Measurements from ENCODE around the gene SPSB3. TPM values are rescaled to one million over a fixed set of nuclear protein-coding genes. Genes with fewer than 3 reads are reported as not detected.

The SPSB3 gene
- total RNA-seq, 1 donor from 2014 or later, result 52.9 TPM

- no peaks in the 10 kb centered on the region for H3K9me3 Mint-ChIP-seq (ENCODE audit: unreplicated experiment)
- TF ChIP-seq, protein P1, sequence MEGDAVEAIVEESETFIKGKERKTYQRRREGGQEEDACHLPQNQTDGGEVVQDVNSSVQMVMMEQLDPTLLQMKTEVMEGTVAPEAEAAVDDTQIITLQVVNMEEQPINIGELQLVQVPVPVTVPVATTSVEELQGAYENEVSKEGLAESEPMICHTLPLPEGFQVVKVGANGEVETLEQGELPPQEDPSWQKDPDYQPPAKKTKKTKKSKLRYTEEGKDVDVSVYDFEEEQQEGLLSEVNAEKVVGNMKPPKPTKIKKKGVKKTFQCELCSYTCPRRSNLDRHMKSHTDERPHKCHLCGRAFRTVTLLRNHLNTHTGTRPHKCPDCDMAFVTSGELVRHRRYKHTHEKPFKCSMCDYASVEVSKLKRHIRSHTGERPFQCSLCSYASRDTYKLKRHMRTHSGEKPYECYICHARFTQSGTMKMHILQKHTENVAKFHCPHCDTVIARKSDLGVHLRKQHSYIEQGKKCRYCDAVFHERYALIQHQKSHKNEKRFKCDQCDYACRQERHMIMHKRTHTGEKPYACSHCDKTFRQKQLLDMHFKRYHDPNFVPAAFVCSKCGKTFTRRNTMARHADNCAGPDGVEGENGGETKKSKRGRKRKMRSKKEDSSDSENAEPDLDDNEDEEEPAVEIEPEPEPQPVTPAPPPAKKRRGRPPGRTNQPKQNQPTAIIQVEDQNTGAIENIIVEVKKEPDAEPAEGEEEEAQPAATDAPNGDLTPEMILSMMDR (IDR thresholded peaks at IDR 0.05; ENCODE audit: unreplicated experiment), result no peak
Observed at GRCh38 chr16:1761751-1762150, 20.6 kb downstream of the SPSB3 start.

GRCh38 chr16:1760911-1761310 lies 21.5 kb downstream of the SPSB3 start:
- no peaks in the 10 kb centered on the region for H3K9me3 Mint-ChIP-seq (ENCODE audit: unreplicated experiment)
- no peak overlapping the region for H3K27ac Mint-ChIP-seq (ENCODE audit: unreplicated experiment)
- H3K36me3 Mint-ChIP-seq (ENCODE audit: low read depth, unreplicated experiment), result peaks cover 23% of the 10 kb centered on the region
- peaks cover 1% of the 10 kb centered on the region for H3K4me1 Mint-ChIP-seq (ENCODE audit: unreplicated experiment)
- peaks cover 10% of the 10 kb centered on the region for H3K27me3 Mint-ChIP-seq (ENCODE audit: unreplicated experiment)
- TF ChIP-seq, protein P1 (IDR thresholded peaks at IDR 0.05; ENCODE audit: unreplicated experiment), result no peak
- DNase-seq (ENCODE audit: low spot score), result no peak
- H3K4me3 Mint-ChIP-seq (ENCODE audit: unreplicated experiment), result peak overlapping the region; percentile 48

More at GRCh38 chr16:1761751-1762150, 20.6 kb downstream of the SPSB3 start:
- peaks cover 13% of the 10 kb centered on the region for H3K27me3 Mint-ChIP-seq (ENCODE audit: unreplicated experiment)
- no peaks in the 10 kb centered on the region for H3K4me1 Mint-ChIP-seq (ENCODE audit: unreplicated experiment)
- no peak for DNase-seq (ENCODE audit: low spot score)
- H3K36me3 Mint-ChIP-seq (ENCODE audit: low read depth, unreplicated experiment), result peaks cover 22% of the 10 kb centered on the region
- no peak overlapping the region for H3K4me3 Mint-ChIP-seq (ENCODE audit: unreplicated experiment)
- H3K27ac Mint-ChIP-seq (ENCODE audit: unreplicated experiment), result no peak overlapping the region

DNA sequence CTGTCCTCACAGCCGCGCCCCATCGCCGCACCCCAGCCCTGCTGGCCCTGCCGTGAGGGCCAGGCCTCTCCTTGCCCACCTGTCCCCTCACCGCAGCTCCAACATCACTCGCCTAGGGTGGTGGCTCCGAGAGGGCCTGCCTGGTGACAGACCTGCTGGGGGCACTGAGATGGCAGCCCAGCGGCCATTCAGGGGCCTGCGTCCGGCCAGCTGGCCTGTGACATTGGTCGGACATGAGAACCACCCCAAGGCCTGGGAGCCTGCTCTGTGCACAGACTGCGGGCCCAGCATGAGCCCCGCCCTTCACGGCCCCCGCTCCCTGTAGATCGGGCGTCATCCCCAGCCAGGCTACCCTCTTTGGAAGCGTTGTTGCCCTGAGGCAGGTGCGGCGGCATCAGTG lies 22.9 kb downstream of the SPSB3 start:
- H3K27ac Mint-ChIP-seq (ENCODE audit: unreplicated experiment), result no peak overlapping the region
- peaks cover 23% of the 10 kb centered on the region for H3K36me3 Mint-ChIP-seq (ENCODE audit: low read depth, unreplicated experiment)
- no peak overlapping the region for H3K4me3 Mint-ChIP-seq (ENCODE audit: unreplicated experiment)
- TF ChIP-seq, protein P1 (IDR thresholded peaks at IDR 0.05; ENCODE audit: unreplicated experiment), result no peak
- H3K4me1 Mint-ChIP-seq (ENCODE audit: unreplicated experiment), result peaks cover 2% of the 10 kb centered on the region
- H3K9me3 Mint-ChIP-seq (ENCODE audit: unreplicated experiment), result no peaks in the 10 kb centered on the region
- no peak for DNase-seq (ENCODE audit: low spot score)
- peaks cover 15% of the 10 kb centered on the region for H3K27me3 Mint-ChIP-seq (ENCODE audit: unreplicated experiment)

DNA sequence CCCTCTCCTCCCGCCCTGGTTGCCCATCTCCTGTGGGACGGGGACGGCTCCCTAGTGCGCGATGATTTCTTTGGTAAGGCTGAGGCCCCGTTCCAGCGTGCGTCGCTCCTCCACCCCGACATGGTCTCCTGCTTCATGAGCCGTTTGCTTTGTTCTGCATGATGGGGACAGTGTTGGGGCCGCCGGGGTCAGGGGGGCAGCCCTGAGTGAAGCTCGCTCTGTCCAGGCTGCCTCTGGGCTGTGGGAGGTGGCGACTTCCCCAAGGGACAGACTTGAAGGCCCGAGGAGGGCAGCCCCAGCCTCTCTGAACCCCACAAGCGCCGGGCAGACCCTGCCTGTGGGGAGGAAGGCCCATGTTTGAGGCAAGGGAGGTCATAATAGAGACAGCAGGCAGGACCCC lies 23.4 kb downstream of the SPSB3 start:
- H3K4me1 Mint-ChIP-seq (ENCODE audit: unreplicated experiment), result peaks cover 2% of the 10 kb centered on the region
- no peak for DNase-seq (ENCODE audit: low spot score)
- TF ChIP-seq, protein P1 (IDR thresholded peaks at IDR 0.05; ENCODE audit: unreplicated experiment), result no peak
- H3K36me3 Mint-ChIP-seq (ENCODE audit: low read depth, unreplicated experiment), result peaks cover 26% of the 10 kb centered on the region
- no peak overlapping the region for H3K27ac Mint-ChIP-seq (ENCODE audit: unreplicated experiment)
- H3K4me3 Mint-ChIP-seq (ENCODE audit: unreplicated experiment), result no peak overlapping the region
- H3K27me3 Mint-ChIP-seq (ENCODE audit: unreplicated experiment), result peaks cover 15% of the 10 kb centered on the region
- no peaks in the 10 kb centered on the region for H3K9me3 Mint-ChIP-seq (ENCODE audit: unreplicated experiment)

GRCh38 chr16:1757714-1758461 lies 24.5 kb downstream of the SPSB3 start:
- H3K9me3 Mint-ChIP-seq (ENCODE audit: unreplicated experiment), result no peaks in the 10 kb centered on the region
- no peak overlapping the region for H3K27ac Mint-ChIP-seq (ENCODE audit: unreplicated experiment)
- H3K4me3 Mint-ChIP-seq (ENCODE audit: unreplicated experiment), result no peak overlapping the region
- DNase-seq (ENCODE audit: low spot score), result no peak
- H3K27me3 Mint-ChIP-seq (ENCODE audit: unreplicated experiment), result peaks cover 15% of the 10 kb centered on the region
- H3K36me3 Mint-ChIP-seq (ENCODE audit: low read depth, unreplicated experiment), result peaks cover 28% of the 10 kb centered on the region
- H3K4me1 Mint-ChIP-seq (ENCODE audit: unreplicated experiment), result peaks cover 2% of the 10 kb centered on the region
- TF ChIP-seq, protein P1 (IDR thresholded peaks at IDR 0.05; ENCODE audit: unreplicated experiment), result no peak

All from endothelial cell (in vitro differentiated cells).